Ovary (tissue), 9 donors: ENCODE measurements around the gene CDCP1. TPM values are rescaled to one million over a fixed set of nuclear protein-coding genes. Genes with fewer than 3 reads are reported as not detected.

Experiments
- DNase-seq, 5 donors: peaks; one replicate each; pipeline ENCODE4 v3.0.0-alpha.2; 2019 to 2020
- H3K27ac ChIP-seq, 2 donors: fragments of 200-600 bp; one replicate each; pipeline versions ENCODE4 v1.5.1 to v1.8.0; 2019 to 2022
- H3K27me3 ChIP-seq: fragments of 200-600 bp; one replicate; pipeline ENCODE4 v1.8.0; 2022
- H3K36me3 ChIP-seq: fragments of 200-600 bp; sonication (generic); one replicate; pipeline ENCODE4 v1.5.1; 2019
- H3K4me1 ChIP-seq: one replicate; pipeline ENCODE4 v1.8.1; 2013; ENCODE audit warnings: mild to moderate bottlenecking, moderate library complexity; ENCODE audit not compliant: insufficient read depth
- H3K4me3 ChIP-seq: fragments of 200-600 bp; sonication (generic); one replicate; pipeline ENCODE4 v1.5.1; 2017
- H3K9me3 ChIP-seq, 2 donors: fragments of 200-600 bp in 1 of 2; sonication (generic) in 1 of 2; one replicate each; pipeline versions ENCODE4 v1.5.1 to v1.8.1; 2013 to 2019; ENCODE audit warnings: mild to moderate bottlenecking in 1 of 2, moderate library complexity in 1 of 2
- EP300 ChIP-seq: sonication (generic); formaldehyde crosslinking; IDR thresholded peaks from one replicate; pipeline ENCODE4 v1.6.1; 2017; ENCODE audit warnings: antibody characterized with exemption
- POLR2A ChIP-seq: fragments of 450-650 bp; IDR thresholded peaks from one replicate; pipeline ENCODE4 v1.6.1; 2017; ENCODE audit warnings: antibody characterized with exemption, mild to moderate bottlenecking, moderate library complexity
- WGBS, 3 donors: extraction: QIAGEN DNeasy Blood & Tissue Kit in 1 of 3; methylation state at CpG; one replicate each; pipeline versions ENCODE4 v1.1.5 to v1.1.7; 2013 to 2017; 5-methylcytosine and 5-hydroxymethylcytosine counted together
- intact Hi-C, 4 donors: fragments of 100-400 bp; cut with DNase I; formaldehyde crosslinking; loops; one replicate each; pipeline versions ENCODE4 v1.11.0 to v1.15.1; 2022 to 2023
- polyA plus RNA-seq, 2 donors: library from polyadenylated mRNA; stranded (reverse); fragments of 200-250 nt in 1 of 2; fragments of 350-450 nt in 1 of 2; fragmentation: Illumina TruSeq in 1 of 2; extraction: RNeasy Lipid Tissue Mini Kit (QIAGEN cat#74804) in 1 of 2; gene quantifications; one replicate each; pipeline ENCODE4 v1.2.3, GENCODE V29; 2013 to 2014
- small RNA-seq: library from RNA; depleted of rRNA; stranded (forward); fragments of <200 nt; gene quantifications from one replicate; pipeline ENCODE3, GENCODE V24; 2016
- total RNA-seq, 7 donors: library from RNA; depleted of rRNA in 2 of 7; stranded (reverse); fragments of >200 nt in 2 of 7; fragmentation: NEBNext Ultra II Directional in 3 of 7; extraction: Animal tissue kit (Norgen Biotek cat#: 25700) in 3 of 7; gene quantifications; one replicate each; pipeline versions ENCODE4 v1.1.0 to v1.2.4, GENCODE V29; 2016 to 2023
- TF ChIP-seq, protein P1 (sequence below), 3 donors: fragments of 450-650 bp in 2 of 3; fragments of 200-600 bp in 1 of 3; IDR thresholded peaks; one replicate each; pipeline versions ENCODE4 v1.5.1 to v1.8.0; 2016 to 2022; ENCODE audit warnings: antibody characterized with exemption in 3 of 3, mild to moderate bottlenecking in 1 of 3
- donor health status: DM: no; HTN: no; CAD: no; lungs with moderate emphysema.
- donor health status: DM: no; HTN: no; CAD: no.
- donor health status: Bipolar disorder and iron deficiency.
- donor health status: DM: yes; HTN: yes; CAD: no.
- donor health status: DM: no; HTN: no; CAD: no.
- donor health status: DM: yes; HTN: yes; CAD: no.

The CDCP1 gene
- total and polyA plus RNA-seq, 9 donors: 0.12 to 14.4 (median 1.7) TPM

DNA sequence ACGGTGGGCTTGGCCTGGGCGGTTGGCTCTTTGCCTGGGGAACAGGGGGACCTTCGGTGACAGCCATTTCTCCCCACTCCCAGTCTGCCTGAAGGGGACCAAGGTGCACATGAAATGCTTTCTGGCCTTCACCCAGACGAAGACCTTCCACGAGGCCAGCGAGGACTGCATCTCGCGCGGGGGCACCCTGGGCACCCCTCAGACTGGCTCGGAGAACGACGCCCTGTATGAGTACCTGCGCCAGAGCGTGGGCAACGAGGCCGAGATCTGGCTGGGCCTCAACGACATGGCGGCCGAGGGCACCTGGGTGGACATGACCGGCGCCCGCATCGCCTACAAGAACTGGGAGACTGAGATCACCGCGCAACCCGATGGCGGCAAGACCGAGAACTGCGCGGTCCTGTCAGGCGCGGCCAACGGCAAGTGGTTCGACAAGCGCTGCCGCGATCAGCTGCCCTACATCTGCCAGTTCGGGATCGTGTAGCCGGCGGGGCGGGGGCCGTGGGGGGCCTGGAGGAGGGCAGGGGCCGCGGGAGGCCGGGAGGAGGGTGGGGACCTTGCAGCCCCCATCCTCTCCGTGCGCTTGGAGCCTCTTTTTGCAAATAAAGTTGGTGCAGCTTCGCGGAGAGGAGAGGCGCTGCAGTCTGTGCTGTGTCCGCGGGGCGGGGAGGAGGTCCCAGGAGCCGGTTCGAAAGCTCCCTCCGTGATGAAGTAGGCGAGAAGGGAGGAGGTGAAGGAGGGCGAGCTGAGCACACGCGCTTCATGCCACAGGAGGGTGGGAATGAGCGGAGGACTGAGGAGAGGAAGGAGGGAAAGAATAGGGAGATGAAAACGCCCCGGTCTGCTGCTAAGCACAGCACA lies 110.5 kb downstream of the CDCP1 start:
- Histone ChIP-seq H3K27ac (no peak overlapping the region), H3K4me1 (peaks cover 6% of the 10 kb centered on the region)
- WGBS, 3 donors: 21 to 33% (median 30%) methylated on average over 64 of the region's 64 CpGs

DNA sequence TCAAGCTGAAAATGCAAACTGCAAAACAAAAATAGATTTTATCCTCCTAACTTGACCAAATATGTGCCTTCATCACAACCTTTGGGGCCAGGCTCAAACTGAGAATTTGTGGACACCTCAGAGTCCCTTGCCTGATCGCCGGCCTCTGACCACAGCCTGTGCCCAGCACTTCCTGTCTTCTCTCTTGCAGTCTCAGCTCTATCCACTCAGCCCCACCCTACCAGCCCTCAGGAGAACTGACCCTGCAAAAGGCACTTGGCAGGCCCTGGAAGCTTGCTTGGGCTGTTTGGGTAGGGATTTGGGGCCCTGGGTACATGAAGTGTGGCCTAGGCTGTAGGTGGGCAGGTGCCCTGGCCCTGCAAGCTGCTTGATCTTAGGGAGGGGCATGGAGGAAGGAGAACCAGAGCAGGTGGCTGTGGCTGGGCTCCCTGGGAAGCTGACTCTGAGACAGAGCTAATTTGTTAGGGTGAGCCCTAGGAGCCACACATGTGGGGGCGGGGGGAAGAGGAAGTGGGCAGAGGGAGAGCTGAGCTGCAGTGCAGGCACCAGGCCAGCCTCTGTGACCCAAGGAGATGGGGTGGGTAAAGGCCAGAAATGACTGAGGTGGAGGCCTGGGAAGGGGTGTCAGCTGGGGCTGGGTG lies 111.4 kb downstream of the CDCP1 start:
- peak in 2 of 5 donors; percentile 28 to 34 for DNase-seq
- H3K4me1 ChIP-seq: peaks cover 6% of the 10 kb centered on the region
- no peaks in the 10 kb centered on the region for H3K9me3 ChIP-seq
- no peaks in the 10 kb centered on the region for H3K36me3 ChIP-seq
- TF ChIP-seq, protein P1, sequence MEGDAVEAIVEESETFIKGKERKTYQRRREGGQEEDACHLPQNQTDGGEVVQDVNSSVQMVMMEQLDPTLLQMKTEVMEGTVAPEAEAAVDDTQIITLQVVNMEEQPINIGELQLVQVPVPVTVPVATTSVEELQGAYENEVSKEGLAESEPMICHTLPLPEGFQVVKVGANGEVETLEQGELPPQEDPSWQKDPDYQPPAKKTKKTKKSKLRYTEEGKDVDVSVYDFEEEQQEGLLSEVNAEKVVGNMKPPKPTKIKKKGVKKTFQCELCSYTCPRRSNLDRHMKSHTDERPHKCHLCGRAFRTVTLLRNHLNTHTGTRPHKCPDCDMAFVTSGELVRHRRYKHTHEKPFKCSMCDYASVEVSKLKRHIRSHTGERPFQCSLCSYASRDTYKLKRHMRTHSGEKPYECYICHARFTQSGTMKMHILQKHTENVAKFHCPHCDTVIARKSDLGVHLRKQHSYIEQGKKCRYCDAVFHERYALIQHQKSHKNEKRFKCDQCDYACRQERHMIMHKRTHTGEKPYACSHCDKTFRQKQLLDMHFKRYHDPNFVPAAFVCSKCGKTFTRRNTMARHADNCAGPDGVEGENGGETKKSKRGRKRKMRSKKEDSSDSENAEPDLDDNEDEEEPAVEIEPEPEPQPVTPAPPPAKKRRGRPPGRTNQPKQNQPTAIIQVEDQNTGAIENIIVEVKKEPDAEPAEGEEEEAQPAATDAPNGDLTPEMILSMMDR (IDR thresholded peaks at IDR 0.05): no peak
- TF ChIP-seq POLR2A (no peak), EP300 (no peak)
- intact Hi-C loops: loop anchor here (5.0 to 10.0 kb wide), 4 partner anchors 460 to 480 kb away; no protein-coding TSS in a partner anchor
- 82 to 94% (median 90%) methylated on average over 3 of the region's 3 CpGs for WGBS, 3 donors
- H3K4me3 ChIP-seq: no peak overlapping the region
- no peak overlapping the region for H3K27ac ChIP-seq
- no peaks in the 10 kb centered on the region for H3K27me3 ChIP-seq

More for the DNA sequence above, 110.5 kb downstream of the CDCP1 start:
- intact Hi-C loops: loop anchor here (5.0 to 10.0 kb wide), 4 partner anchors 459 to 479 kb away; no protein-coding TSS in a partner anchor
- Histone ChIP-seq H3K9me3 (no peaks in the 10 kb centered on the region), H3K27me3 (no peaks in the 10 kb centered on the region), H3K4me3 (peak overlapping the region; percentile 41), H3K36me3 (no peaks in the 10 kb centered on the region)
- peak; percentile 46 to 62 (median 49) for DNase-seq
- TF ChIP-seq, protein P1 (IDR thresholded peaks at IDR 0.05): no peak
- TF ChIP-seq POLR2A: no peak
- no peak for TF ChIP-seq EP300

DNA sequence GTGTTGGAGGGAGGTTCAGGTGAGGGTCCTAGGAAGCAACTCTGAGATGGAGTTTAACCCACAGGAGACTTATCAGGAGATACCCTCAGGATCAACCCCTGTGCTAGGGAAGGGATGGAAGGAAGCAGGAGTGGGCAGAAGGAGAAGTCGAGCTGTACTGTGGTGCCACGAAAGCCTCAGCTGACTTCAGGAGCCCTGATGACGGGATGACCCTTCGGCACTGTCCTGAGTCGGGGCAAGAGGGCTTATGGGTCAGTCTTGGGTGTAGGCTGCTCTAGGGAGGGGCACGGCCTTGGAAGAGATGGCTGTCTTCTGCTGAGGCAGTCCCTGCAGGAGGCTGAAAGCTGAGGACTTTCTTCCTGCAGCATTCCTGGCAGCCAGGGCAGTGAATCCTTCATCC lies 112.4 kb downstream of the CDCP1 start:
- Histone ChIP-seq H3K27me3 (no peaks in the 10 kb centered on the region), H3K9me3 (no peaks in the 10 kb centered on the region), H3K4me3 (no peak overlapping the region), H3K4me1 (peaks cover 6% of the 10 kb centered on the region), H3K27ac (no peak overlapping the region), H3K36me3 (no peaks in the 10 kb centered on the region)
- intact Hi-C loops: loop anchor here in 3 of 4 donors (10.0 kb wide), 3 partner anchors 461 to 481 kb away; no protein-coding TSS in a partner anchor
- no peak for TF ChIP-seq POLR2A
- TF ChIP-seq, protein P1 (IDR thresholded peaks at IDR 0.05): no peak
- no peak for TF ChIP-seq EP300
- no peak for DNase-seq
- WGBS, 3 donors: 76 to 85% (median 83%) methylated on average over 6 of the region's 6 CpGs

Small RNA genes within 50 kb of the gene (small RNA-seq; reads per million reads assigned to genes)
- not detected for gene RNU5B-3P

Other genes with a start within 250 kb of the CDCP1 start
- gene ZDHHC3, start 170.2 kb downstream of the CDCP1 start, total RNA-seq: 10 to 100 TPM; 28.6 to 63.1 (median 46.2) TPM
- gene ZDHHC3, start 170.2 kb downstream of the CDCP1 start, polyA plus RNA-seq: 10 to 100 TPM; 30.6 to 81.2 TPM
- 10 to 100 TPM; 28.3 to 39.3 (median 36.8) TPM for gene EXOSC7, start 170.1 kb downstream of the CDCP1 start, total RNA-seq
- 10 to 100 TPM; 34.5 to 35.4 TPM for gene EXOSC7, start 170.1 kb downstream of the CDCP1 start, polyA plus RNA-seq
- 10 to 100 TPM in 3 of 7 donors, 1 to 10 TPM in 4; 2.9 to 18.2 (median 7.5) TPM for gene CLEC3B, start 120.1 kb downstream of the CDCP1 start, total RNA-seq
- gene CLEC3B, start 120.1 kb downstream of the CDCP1 start, polyA plus RNA-seq: 10 to 100 TPM; 12.2 to 63.5 TPM
- gene TMEM158, start 79.9 kb upstream of the CDCP1 start, total RNA-seq: 1 to 10 TPM in 6 of 7 donors, not detected in 1; 1.2 to 5.7 (median 2.9) TPM
- 1 to 10 TPM in 1 of 2 donors, under 1 TPM in 1; 0.98 to 3.2 TPM for gene TMEM158, start 79.9 kb upstream of the CDCP1 start, polyA plus RNA-seq
- gene LARS2, start 242.2 kb upstream of the CDCP1 start, total RNA-seq: 10 to 100 TPM in 6 of 7 donors, 1 to 10 TPM in 1; 6.3 to 23.0 (median 13.8) TPM
- gene LARS2, start 242.2 kb upstream of the CDCP1 start, polyA plus RNA-seq: 10 to 100 TPM in 1 of 2 donors, 1 to 10 TPM in 1; 6.6 to 25.0 TPM